Right cardiac atrium (tissue), 5 donors: ENCODE measurements around the gene TLNRD1. TPM values are rescaled to one million over a fixed set of nuclear protein-coding genes. Genes with fewer than 3 reads are reported as not detected.

Source experiments
- ATAC-seq, 2 donors: fragments of 200-7000 bp; cut with Tn5 transposase; one replicate each; pipeline versions ENCODE4 v1.8.0 to v1.9.1; 2020; ENCODE audit warnings: moderate library complexity in 2 of 2, mild to moderate bottlenecking in 1 of 2
- DNase-seq, 3 donors: peaks; one replicate each; pipeline ENCODE4 v3.0.0-alpha.2; 2020
- H3K27ac ChIP-seq: one replicate; pipeline ENCODE4 v1.5.1; 2013; ENCODE audit warnings: mild to moderate bottlenecking, low read length, control low read depth, moderate library complexity
- H3K27me3 ChIP-seq: one replicate; pipeline ENCODE4 v1.6.1; 2013; ENCODE audit not compliant: control insufficient read depth, insufficient read depth
- H3K4me1 ChIP-seq: one replicate; pipeline ENCODE4 v1.6.1; 2013; ENCODE audit warnings: low read length; ENCODE audit not compliant: control insufficient read depth, insufficient read depth
- H3K4me3 ChIP-seq: one replicate; pipeline ENCODE4 v1.5.1; 2013; ENCODE audit warnings: low read length, control low read depth
- H3K9me3 ChIP-seq: one replicate; pipeline ENCODE4 v1.6.1; 2013; ENCODE audit warnings: low read length; ENCODE audit not compliant: control insufficient read depth
- WGBS: extraction: QIAGEN DNeasy Blood & Tissue Kit; methylation state at CpG from one replicate; pipeline ENCODE4 v1.1.7; 2013; 5-methylcytosine and 5-hydroxymethylcytosine counted together
- intact Hi-C, 4 donors: fragments of 100-400 bp; cut with DNase I; formaldehyde crosslinking; loops; one replicate each; pipeline versions ENCODE4 v1.11.0 to v1.14.0; 2022 to 2023
- polyA plus RNA-seq: library from polyadenylated mRNA; stranded (reverse); fragments of 200-250 nt; gene quantifications from one replicate; pipeline ENCODE4 v1.2.3, GENCODE V29; 2013
- total RNA-seq, 4 donors: library from RNA; stranded (reverse); fragmentation: NEBNext Ultra II Directional; extraction: Animal tissue kit (Norgen Biotek cat#: 25700); gene quantifications; one replicate each; pipeline ENCODE4 v1.2.1, GENCODE V29; 2021
- donor health status: healthy with polysubstance abuse.
- donor health status: DM: no; HTN: yes; CAD: no.
- donor health status: DM: no; HTN: no; CAD: no.
- donor health status: DM: no; HTN: yes; CAD: no; lungs with severe emphysema.
- donor health status: DM: yes; HTN: yes; CAD: no.

The TLNRD1 gene
- total and polyA plus RNA-seq, 5 donors: 4.8 to 17.2 (median 7.1) TPM

DNA sequence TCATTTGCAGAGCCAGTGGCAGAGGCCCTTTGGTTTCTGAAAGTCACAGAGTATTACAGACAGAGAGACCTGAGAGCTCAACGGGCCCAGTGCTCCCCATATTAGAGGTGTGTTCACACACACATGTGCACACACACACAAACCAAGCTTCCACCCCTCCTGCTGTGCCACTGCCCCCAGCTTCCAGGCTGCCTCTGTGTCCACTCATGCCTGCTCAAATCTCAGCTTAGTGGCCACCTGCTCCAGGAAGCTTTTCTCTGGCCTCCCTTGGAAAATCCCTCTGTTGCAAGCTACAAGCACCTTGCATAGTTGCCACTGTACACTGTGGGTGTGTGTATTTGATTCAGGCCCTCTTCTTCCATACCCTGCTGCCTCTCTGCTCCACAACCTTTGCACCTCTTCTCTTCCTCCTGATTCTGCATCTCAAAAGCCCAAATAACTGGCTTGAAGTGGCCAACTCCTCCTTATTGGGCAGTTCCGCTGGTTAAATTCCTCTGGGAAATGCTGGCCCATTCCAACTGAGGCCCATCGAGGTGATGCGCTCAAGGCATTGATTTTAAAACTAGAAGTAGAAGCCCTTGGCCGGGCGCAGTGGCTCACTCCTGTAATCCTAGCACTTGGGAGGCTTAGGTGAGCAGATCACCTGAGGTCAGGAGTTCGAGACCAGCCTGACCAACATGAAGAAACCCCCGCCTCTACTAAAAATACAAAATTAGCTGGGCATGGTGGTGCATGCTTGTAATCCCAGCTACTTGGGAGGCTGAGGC lies 34.1 kb upstream of the TLNRD1 start:
- intact Hi-C loops: loop anchor here (5.0 to 10.0 kb wide), 5 partner anchors 182 to 509 kb away; partner anchors contain the start of gene CEMIP (in 1 of the 4)

DNA sequence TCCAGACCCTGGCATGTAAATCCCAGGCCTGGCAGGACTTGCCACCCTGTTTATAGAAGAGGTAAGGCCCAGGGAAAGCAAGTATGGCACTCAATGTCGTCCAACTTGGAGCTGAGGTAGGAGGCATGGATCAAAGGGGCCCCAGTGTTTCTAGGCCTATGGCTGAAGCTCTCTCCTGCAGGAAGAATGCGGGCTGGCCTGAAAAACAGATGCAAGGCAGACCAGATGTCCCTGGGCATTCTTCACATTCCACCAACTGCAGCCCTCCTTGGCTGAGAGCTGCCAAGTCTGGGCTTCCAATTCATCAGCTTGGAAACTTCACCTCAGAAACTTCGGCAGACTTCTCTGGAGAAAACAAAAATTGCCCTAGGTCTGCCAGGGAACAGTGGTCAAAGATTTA lies 33.3 kb upstream of the TLNRD1 start:
- ATAC-seq: no peak
- WGBS: 57% methylated on average over 3 of the region's 3 CpGs
- intact Hi-C loops: loop anchor here (5.0 to 10.0 kb wide), 5 partner anchors 183 to 510 kb away; partner anchors contain the start of gene CEMIP (in 1 of the 4)

More for the DNA sequence above, 34.1 kb upstream of the TLNRD1 start:
- DNase-seq (no peak), ATAC-seq (no peak)
- Histone ChIP-seq H3K9me3 (no peaks in the 10 kb centered on the region), H3K4me1 (no peaks in the 10 kb centered on the region), H3K4me3 (no peak overlapping the region), H3K27me3 (no peaks in the 10 kb centered on the region), H3K27ac (no peak overlapping the region)
- WGBS: 93% methylated on average over 8 of the region's 8 CpGs

GRCh38 chr15:80967991-80968510 lies 32.7 kb upstream of the TLNRD1 start:
- Histone ChIP-seq H3K9me3 (no peaks in the 10 kb centered on the region), H3K27me3 (no peaks in the 10 kb centered on the region), H3K4me1 (no peaks in the 10 kb centered on the region), H3K27ac (no peak overlapping the region), H3K4me3 (no peak overlapping the region)
- 97% methylated on average over 4 of the region's 4 CpGs for WGBS
- intact Hi-C loops: loop anchor here (5.0 to 10.0 kb wide), 5 partner anchors 183 to 511 kb away; partner anchors contain the start of gene CEMIP (in 1 of the 4)
- no peak for DNase-seq
- ATAC-seq: peak in 1 of 2 donors; percentile 26

More for the DNA sequence above, 33.3 kb upstream of the TLNRD1 start:
- H3K9me3 ChIP-seq: no peaks in the 10 kb centered on the region
- DNase-seq: no peak
- H3K27me3 ChIP-seq: no peaks in the 10 kb centered on the region
- no peak overlapping the region for H3K4me3 ChIP-seq
- H3K4me1 ChIP-seq: no peaks in the 10 kb centered on the region
- no peak overlapping the region for H3K27ac ChIP-seq

DNA sequence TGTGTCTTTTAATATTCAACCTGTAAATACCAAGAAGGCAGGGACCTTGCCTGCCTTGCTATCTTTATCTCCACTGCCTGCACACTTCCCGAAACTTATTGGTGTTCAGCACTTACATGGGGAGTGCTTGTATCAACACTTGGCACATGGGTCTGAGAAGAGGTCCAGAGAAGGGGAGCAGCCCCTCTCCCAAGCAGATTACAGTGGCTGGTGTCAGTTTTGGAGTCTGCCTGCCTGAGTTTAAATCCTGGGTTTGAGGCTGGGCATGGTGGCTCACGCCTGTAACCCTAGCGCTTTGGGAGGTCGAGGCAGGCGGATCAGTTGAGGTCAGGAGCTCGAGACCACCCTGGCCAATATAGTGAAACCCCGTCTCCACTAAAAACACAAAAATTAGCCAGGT lies 31.4 kb upstream of the TLNRD1 start:
- Histone ChIP-seq H3K27ac (no peak overlapping the region), H3K4me3 (no peak overlapping the region), H3K27me3 (no peaks in the 10 kb centered on the region), H3K4me1 (no peaks in the 10 kb centered on the region), H3K9me3 (no peaks in the 10 kb centered on the region)
- DNase-seq (no peak), ATAC-seq (no peak)
- intact Hi-C loops: loop anchor here (5.0 to 10.0 kb wide), 5 partner anchors 185 to 512 kb away; partner anchors contain the start of gene CEMIP (in 1 of the 4)
- 91% methylated on average over 7 of the region's 7 CpGs for WGBS

DNA sequence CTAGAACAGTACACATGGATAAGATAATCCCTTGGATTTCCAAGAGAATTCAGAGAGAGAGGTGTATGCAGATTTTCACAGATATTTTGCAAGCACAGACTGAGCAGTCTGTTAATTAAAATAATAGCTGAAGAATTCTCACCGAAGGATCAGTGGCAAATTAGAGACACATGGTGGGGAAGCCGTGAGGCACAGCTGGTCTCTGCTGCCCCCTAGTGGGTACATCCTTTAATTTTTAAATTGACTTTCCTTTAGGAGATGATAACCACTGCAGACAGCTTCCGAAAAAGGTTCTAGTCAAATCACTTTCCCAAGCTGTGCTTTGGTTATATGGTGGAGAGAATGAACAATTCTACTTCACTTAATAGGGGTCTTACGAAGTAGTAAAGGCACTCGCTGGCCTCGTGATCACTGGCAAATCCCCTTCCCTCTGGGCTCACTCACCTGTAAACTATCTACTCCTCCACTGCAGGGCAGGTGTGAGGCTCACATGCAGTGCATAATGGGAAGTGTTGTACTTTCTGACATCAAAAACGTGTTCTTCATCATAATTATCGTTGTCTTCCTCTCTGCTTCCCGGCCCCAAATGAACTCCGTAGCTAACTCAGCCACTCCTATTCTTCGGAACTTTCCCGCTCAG lies 30.6 kb upstream of the TLNRD1 start:
- DNase-seq (peak; percentile 35 to 68 (median 63)), ATAC-seq (peak; percentile 61 to 70)
- H3K4me1 ChIP-seq: no peaks in the 10 kb centered on the region
- H3K27ac ChIP-seq: no peak overlapping the region
- no peak overlapping the region for H3K4me3 ChIP-seq
- WGBS: 54% methylated on average over 12 of the region's 12 CpGs
- intact Hi-C loops: loop anchor here (2.0 to 10.0 kb wide), 5 partner anchors 193 to 515 kb away; no protein-coding TSS in a partner anchor
- no peaks in the 10 kb centered on the region for H3K27me3 ChIP-seq
- H3K9me3 ChIP-seq: no peaks in the 10 kb centered on the region

DNA sequence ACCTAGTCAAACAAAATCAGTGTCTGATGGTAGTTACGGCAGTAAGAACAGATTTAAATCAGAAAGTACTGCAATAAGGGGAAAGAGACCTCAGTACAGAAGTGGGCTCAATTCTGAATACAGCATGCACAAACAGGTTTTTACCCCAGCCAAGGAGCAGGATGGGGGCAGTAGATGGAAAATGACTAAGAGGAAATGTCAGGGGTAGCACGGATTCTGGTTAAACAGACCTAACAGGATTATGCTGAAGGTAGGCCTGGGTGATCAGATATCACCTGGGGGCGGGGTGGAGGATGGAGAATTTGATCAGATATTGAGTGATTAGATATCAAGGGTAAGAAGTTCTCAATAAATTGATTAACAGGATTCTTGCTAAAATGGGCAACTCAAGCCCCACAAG lies 30.1 kb upstream of the TLNRD1 start:
- no peak for DNase-seq
- H3K27ac ChIP-seq: no peak overlapping the region
- no peaks in the 10 kb centered on the region for H3K9me3 ChIP-seq
- intact Hi-C loops: loop anchor here (2.0 to 10.0 kb wide), 5 partner anchors 194 to 516 kb away; no protein-coding TSS in a partner anchor
- no peak overlapping the region for H3K4me3 ChIP-seq
- ATAC-seq: no peak
- no peaks in the 10 kb centered on the region for H3K27me3 ChIP-seq
- H3K4me1 ChIP-seq: no peaks in the 10 kb centered on the region
- WGBS: 85% methylated on average over 3 of the region's 3 CpGs

DNA sequence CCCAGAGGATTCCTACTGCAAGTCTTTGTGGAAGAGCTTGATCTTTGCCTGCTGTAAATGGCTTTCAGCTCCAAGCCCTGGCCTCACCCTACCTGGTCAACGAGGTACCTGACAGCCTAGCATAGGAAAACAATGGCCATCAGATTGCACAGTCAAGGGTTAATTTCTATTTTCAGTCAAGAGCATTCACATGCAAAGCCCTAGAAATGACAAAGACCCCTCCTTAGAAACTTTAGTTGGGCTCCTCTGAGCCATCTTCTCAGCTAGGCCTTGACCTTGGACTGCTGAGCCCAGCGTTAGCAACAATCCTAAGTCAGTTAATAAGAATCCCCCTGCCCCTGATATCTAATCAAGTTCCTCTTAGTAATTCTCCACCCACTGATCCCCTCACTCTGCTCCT lies 29.6 kb upstream of the TLNRD1 start:
- DNase-seq (no peak), ATAC-seq (no peak)
- no peaks in the 10 kb centered on the region for H3K4me1 ChIP-seq
- intact Hi-C loops: loop anchor here (2.0 to 10.0 kb wide), 5 partner anchors 194 to 516 kb away; no protein-coding TSS in a partner anchor
- no peaks in the 10 kb centered on the region for H3K9me3 ChIP-seq
- WGBS: 68% methylated on average over 2 of the region's 2 CpGs
- no peak overlapping the region for H3K27ac ChIP-seq
- no peaks in the 10 kb centered on the region for H3K27me3 ChIP-seq
- no peak overlapping the region for H3K4me3 ChIP-seq

- intact Hi-C loops: loop anchor here (5.0 to 10.0 kb wide), 4 partner anchors 293 to 517 kb away; no protein-coding TSS in a partner anchor
- no peak for DNase-seq
- no peak for ATAC-seq
- H3K27ac ChIP-seq: no peak overlapping the region
- H3K27me3 ChIP-seq: no peaks in the 10 kb centered on the region
- H3K9me3 ChIP-seq: no peaks in the 10 kb centered on the region
- H3K4me3 ChIP-seq: no peak overlapping the region
- 93% methylated on average over 3 of the region's 3 CpGs for WGBS
- peaks cover 2% of the 10 kb centered on the region for H3K4me1 ChIP-seq
These were observed 28.4 kb upstream of the TLNRD1 start for GRCh38 chr15:80972276-80972675.

GRCh38 chr15:80974914-80975313 lies 25.8 kb upstream of the TLNRD1 start:
- no peak for DNase-seq
- H3K27ac ChIP-seq: no peak overlapping the region
- no peak for ATAC-seq
- no peak overlapping the region for H3K4me3 ChIP-seq
- WGBS: 96% methylated on average over 4 of the region's 4 CpGs
- no peaks in the 10 kb centered on the region for H3K9me3 ChIP-seq
- intact Hi-C loops: loop anchor here (5.0 to 10.0 kb wide), 4 partner anchors 290 to 520 kb away; no protein-coding TSS in a partner anchor
- H3K27me3 ChIP-seq: no peaks in the 10 kb centered on the region
- peaks cover 8% of the 10 kb centered on the region for H3K4me1 ChIP-seq

- no peak overlapping the region for H3K27ac ChIP-seq
- intact Hi-C loops: loop anchor here (10.0 kb wide), 3 partner anchors 288 to 522 kb away; no protein-coding TSS in a partner anchor
- WGBS: 95% methylated on average over 4 of the region's 4 CpGs
- no peak overlapping the region for H3K4me3 ChIP-seq
- ATAC-seq (peak; percentile 18 to 20), DNase-seq (no peak)
- no peaks in the 10 kb centered on the region for H3K27me3 ChIP-seq
- H3K4me1 ChIP-seq: peaks cover 9% of the 10 kb centered on the region
- no peaks in the 10 kb centered on the region for H3K9me3 ChIP-seq
These were observed 23.9 kb upstream of the TLNRD1 start for GRCh38 chr15:80976851-80977250.
